Osteocyte (in vitro differentiated cells): ENCODE measurements around the gene TUBB1. TPM values are rescaled to one million over a fixed set of nuclear protein-coding genes. Genes with fewer than 3 reads are reported as not detected.

Experiments used
- DNase-seq: peaks from one replicate; pipeline ENCODE4 v3.0.0; 2021; ENCODE audit warnings: mixed read lengths; ENCODE audit not compliant: unreplicated experiment; ENCODE audit errors: extremely low spot score
- H3K27ac Mint-ChIP-seq: one replicate; pipeline ENCODE4 v1.8.0; 2021; ENCODE audit warnings: mild to moderate bottlenecking, mixed read lengths; ENCODE audit not compliant: unreplicated experiment
- H3K27me3 Mint-ChIP-seq: one replicate; pipeline ENCODE4 v1.8.0; 2021; ENCODE audit warnings: mixed read lengths; ENCODE audit not compliant: unreplicated experiment
- H3K36me3 Mint-ChIP-seq: one replicate; pipeline ENCODE4 v1.8.0; 2021; ENCODE audit warnings: mixed read lengths; ENCODE audit not compliant: unreplicated experiment
- H3K4me1 Mint-ChIP-seq: one replicate; pipeline ENCODE4 v1.8.0; 2021; ENCODE audit warnings: mixed read lengths; ENCODE audit not compliant: unreplicated experiment
- H3K4me3 Mint-ChIP-seq: one replicate; pipeline ENCODE4 v1.8.0; 2021; ENCODE audit warnings: mild to moderate bottlenecking, moderate library complexity, mixed read lengths; ENCODE audit not compliant: unreplicated experiment
- H3K9me3 Mint-ChIP-seq: one replicate; pipeline ENCODE4 v1.8.0; 2021; ENCODE audit warnings: mixed read lengths; ENCODE audit not compliant: unreplicated experiment
- CTCF ChIP-seq: fragments of 200-600 bp; sonication (generic); IDR thresholded peaks from 2 replicates; pipeline ENCODE4 v1.5.0; 2021; ENCODE audit warnings: antibody characterized with exemption, mild to moderate bottlenecking, moderate library complexity
- total RNA-seq: library from RNA; stranded (reverse); gene quantifications from 2 replicates; pipeline ENCODE4 v1.2.1, GENCODE V29; 2021

The TUBB1 gene
- total RNA-seq, 1 donor from 2014 or later = not detected

GRCh38 chr20:59030911-59031563 is 11.8 kb downstream of the TUBB1 start:
- H3K27me3 Mint-ChIP-seq = no peaks in the 10 kb centered on the region
- no peaks in the 10 kb centered on the region for H3K9me3 Mint-ChIP-seq
- peak overlapping the region; percentile 94 for H3K4me3 Mint-ChIP-seq
- no peak for TF ChIP-seq CTCF
- peaks cover 60% of the 10 kb centered on the region for H3K4me1 Mint-ChIP-seq
- H3K36me3 Mint-ChIP-seq = peaks cover 45% of the 10 kb centered on the region
- DNase-seq = no peak
- H3K27ac Mint-ChIP-seq = peak overlapping the region; percentile 93

GRCh38 chr20:59031564-59032022 is 12.4 kb downstream of the TUBB1 start:
- H3K27me3 Mint-ChIP-seq = no peaks in the 10 kb centered on the region
- peak overlapping the region; percentile 93 for H3K27ac Mint-ChIP-seq
- TF ChIP-seq CTCF = no peak
- no peaks in the 10 kb centered on the region for H3K9me3 Mint-ChIP-seq
- peak overlapping the region; percentile 94 for H3K4me3 Mint-ChIP-seq
- no peak for DNase-seq
- H3K4me1 Mint-ChIP-seq = peaks cover 60% of the 10 kb centered on the region
- H3K36me3 Mint-ChIP-seq = peaks cover 47% of the 10 kb centered on the region

- peaks cover 47% of the 10 kb centered on the region for H3K36me3 Mint-ChIP-seq
- no peaks in the 10 kb centered on the region for H3K9me3 Mint-ChIP-seq
- DNase-seq = peak; percentile 99
- no peaks in the 10 kb centered on the region for H3K27me3 Mint-ChIP-seq
- no peak for TF ChIP-seq CTCF
- peak within 1 kb of the TSS; percentile 93 for H3K27ac Mint-ChIP-seq
- H3K4me3 Mint-ChIP-seq = peak within 1 kb of the TSS; percentile 94
- peaks cover 57% of the 10 kb centered on the region for H3K4me1 Mint-ChIP-seq
Observed at GRCh38 chr20:59032023-59032712, 12.9 kb downstream of the TUBB1 start, which contains the start of gene ATP5F1E. ATP5F1E (minus strand) TSS chr20:59032335; CDS start chr20:59032251, 84 bp downstream.

- DNase-seq = no peak
- H3K4me1 Mint-ChIP-seq = peaks cover 51% of the 10 kb centered on the region
Observed at GRCh38 chr20:59032713-59033059, 13.5 kb downstream of the TUBB1 start.

More at GRCh38 chr20:59032713-59033059, 13.5 kb downstream of the TUBB1 start:
- Mint-ChIP-seq H3K27me3 (no peaks in the 10 kb centered on the region), H3K4me3 (peak overlapping the region; percentile 94), H3K27ac (peak overlapping the region; percentile 92), H3K9me3 (no peaks in the 10 kb centered on the region), H3K36me3 (peaks cover 46% of the 10 kb centered on the region)
- peak; percentile 32 for TF ChIP-seq CTCF
